Activated CD4-positive, alpha-beta T cell treated with anti-CD3 and anti-CD28 coated beads, Interleukin-2, amount 50 U/mL, for 48 hours (primary cell): ENCODE data around the gene THRB.

ENCODE experiments used
- DNase-seq, 2 experiments: peaks; one replicate each; pipeline ENCODE4 v3.0.0-alpha.2; 2020

THRB gene

GRCh38 chr3:24162929-24163328 is 331.7 kb downstream of the THRB start:
- no peak for DNase-seq

GRCh38 chr3:24161841-24162240 is 332.8 kb downstream of the THRB start:
- no peak for DNase-seq

GRCh38 chr3:24160424-24161095 is 334.1 kb downstream of the THRB start:
- DNase-seq, result no peak

GRCh38 chr3:24158761-24159454 is 335.7 kb downstream of the THRB start:
- no peak for DNase-seq

GRCh38 chr3:24157106-24157505 is 337.5 kb downstream of the THRB start:
- DNase-seq, result no peak

- no peak for DNase-seq
These were observed 338.2 kb downstream of the THRB start for GRCh38 chr3:24156466-24156865.

GRCh38 chr3:24155276-24155675 is 339.4 kb downstream of the THRB start:
- DNase-seq, result no peak

- no peak for DNase-seq
These were observed 339.9 kb downstream of the THRB start for GRCh38 chr3:24154781-24155180.

GRCh38 chr3:24154013-24154695 is 340.5 kb downstream of the THRB start:
- no peak for DNase-seq

GRCh38 chr3:24151594-24151993 is 343.1 kb downstream of the THRB start:
- DNase-seq, result no peak

- no peak for DNase-seq
These were observed 345.6 kb downstream of the THRB start for GRCh38 chr3:24149032-24149431.

GRCh38 chr3:24145981-24146822 is 348.4 kb downstream of the THRB start:
- DNase-seq, result no peak

- no peak for DNase-seq
These were observed 349.2 kb downstream of the THRB start for GRCh38 chr3:24145481-24145880.

GRCh38 chr3:24142127-24142526 is 352.5 kb downstream of the THRB start:
- no peak for DNase-seq

- no peak for DNase-seq
These were observed 353.1 kb downstream of the THRB start for GRCh38 chr3:24141548-24141947.

- DNase-seq, result no peak
These were observed 354.9 kb downstream of the THRB start for GRCh38 chr3:24139463-24140412.

- no peak for DNase-seq
These were observed 355.8 kb downstream of the THRB start for GRCh38 chr3:24138876-24139256.

GRCh38 chr3:24137958-24138875 is 356.4 kb downstream of the THRB start:
- DNase-seq, result no peak

- DNase-seq, result no peak
These were observed 357.3 kb downstream of the THRB start for GRCh38 chr3:24137334-24137733.

- DNase-seq, result no peak
These were observed 357.9 kb downstream of the THRB start for GRCh38 chr3:24136624-24137310.
